ENCODE measurements around the gene KRTAP16-1. TPM values are rescaled to one million over a fixed set of nuclear protein-coding genes. Genes with fewer than 3 reads are reported as not detected.
A peak's percentile ranks its signal among the peaks of the same experiment; 100 is the strongest.
"Not testable (repeated sequence)": the region's sequence is repeated elsewhere in the genome, so short reads cannot be mapped to it uniquely, and the experiment has no call there.

KRTAP16-1 gene
- total RNA-seq (2022) (not detected in 2 replicates), Bru-seq, nascent RNA (not detected), BruChase-seq, experiment 1, labeled RNA remaining after a 6-hour chase (not detected), BruChase-seq, experiment 2, labeled RNA remaining after a 2-hour chase (not detected)
- long read RNA-seq: 0 reads

GRCh38 chr17:41308918-41309359 is at the start of gene KRTAP16-1:
Gene KRTAP16-1 (minus strand): TSS chr17:41309309. CDS start chr17:41309253, 56 bp downstream.
- no peak for DNase-seq (ENCODE audit: unreplicated experiment)
- ChIA-PET POLR2A (interaction anchor here (0.6 to 0.7 kb wide), 3 partner anchors 239 to 662 kb away, joined by 3 to 5 read pairs (median 3); no protein-coding TSS in a partner anchor), CTCF (no interaction called here)
- TF ChIP-seq CTCF (IDR thresholded peaks at IDR 0.05; ENCODE audit: unreplicated experiment): no peak
- Mint-ChIP-seq H3K4me3 (ENCODE audit: unreplicated experiment) (no peak within 1 kb of the TSS), H3K9me3 (ENCODE audit: unreplicated experiment) (no peaks in the 10 kb centered on the region), H3K27ac (ENCODE audit: low read depth, unreplicated experiment) (no peak within 1 kb of the TSS), H3K27me3 (ENCODE audit: insufficient read depth, unreplicated experiment) (peaks cover 46% of the 10 kb centered on the region), H3K36me3 (ENCODE audit: insufficient read depth, unreplicated experiment) (no peaks in the 10 kb centered on the region), H3K4me1 (ENCODE audit: insufficient read depth, unreplicated experiment) (no peaks in the 10 kb centered on the region)
- BruUV-seq (replicated peaks): no TSS peak
- intact Hi-C loops (cut with micrococcal nuclease): no loop called here

- ChIA-PET POLR2A (interaction anchor here (2.1 kb wide), 1 partner anchor 14 kb away, joined by 5 read pairs; no protein-coding TSS in a partner anchor), CTCF (no interaction called here)
- Mint-ChIP-seq H3K27ac (ENCODE audit: low read depth, unreplicated experiment) (no peak overlapping the region), H3K27me3 (ENCODE audit: insufficient read depth, unreplicated experiment) (peaks cover 30% of the 10 kb centered on the region), H3K4me1 (ENCODE audit: insufficient read depth, unreplicated experiment) (no peaks in the 10 kb centered on the region), H3K9me3 (ENCODE audit: unreplicated experiment) (no peaks in the 10 kb centered on the region), H3K36me3 (ENCODE audit: insufficient read depth, unreplicated experiment) (no peaks in the 10 kb centered on the region), H3K4me3 (ENCODE audit: unreplicated experiment) (no peak overlapping the region)
- TF ChIP-seq CTCF (IDR thresholded peaks at IDR 0.05; ENCODE audit: unreplicated experiment): no peak
- intact Hi-C loops (cut with micrococcal nuclease): no loop called here
- BruUV-seq (replicated peaks): no TSS peak
- DNase-seq (ENCODE audit: unreplicated experiment): no peak
Measured at GRCh38 chr17:41354536-41354935, 45.4 kb upstream of the KRTAP16-1 start.

- intact Hi-C loops (cut with micrococcal nuclease): no loop called here
- TF ChIP-seq CTCF (IDR thresholded peaks at IDR 0.05; ENCODE audit: unreplicated experiment): no peak
Measured at GRCh38 chr17:41352597-41353366, 43.7 kb upstream of the KRTAP16-1 start.

GRCh38 chr17:41351177-41351576 is 42.1 kb upstream of the KRTAP16-1 start:
- DNase-seq (ENCODE audit: unreplicated experiment): no peak
- intact Hi-C loops (cut with micrococcal nuclease): no loop called here
- Mint-ChIP-seq H3K27me3 (ENCODE audit: insufficient read depth, unreplicated experiment) (peaks cover 24% of the 10 kb centered on the region), H3K4me1 (ENCODE audit: insufficient read depth, unreplicated experiment) (no peaks in the 10 kb centered on the region), H3K4me3 (ENCODE audit: unreplicated experiment) (no peak overlapping the region), H3K27ac (ENCODE audit: low read depth, unreplicated experiment) (no peak overlapping the region), H3K9me3 (ENCODE audit: unreplicated experiment) (no peaks in the 10 kb centered on the region), H3K36me3 (ENCODE audit: insufficient read depth, unreplicated experiment) (no peaks in the 10 kb centered on the region)
- TF ChIP-seq CTCF (IDR thresholded peaks at IDR 0.05; ENCODE audit: unreplicated experiment): no peak
- ChIA-PET POLR2A (interaction anchor here (0.6 kb wide), 1 partner anchor 367 kb away, joined by 3 read pairs; the partner anchor contains the start of gene KRT40), CTCF (interaction anchor here (0.5 to 1.7 kb wide), 2 partner anchors 22 to 857 kb away, joined by 3 to 4 read pairs; no protein-coding TSS in a partner anchor)
- BruUV-seq (replicated peaks): no TSS peak

More at GRCh38 chr17:41352597-41353366, 43.7 kb upstream of the KRTAP16-1 start:
- BruUV-seq (replicated peaks): no TSS peak
- Mint-ChIP-seq H3K27me3 (ENCODE audit: insufficient read depth, unreplicated experiment) (peaks cover 24% of the 10 kb centered on the region), H3K36me3 (ENCODE audit: insufficient read depth, unreplicated experiment) (no peaks in the 10 kb centered on the region), H3K27ac (ENCODE audit: low read depth, unreplicated experiment) (no peak overlapping the region), H3K9me3 (ENCODE audit: unreplicated experiment) (no peaks in the 10 kb centered on the region), H3K4me1 (ENCODE audit: insufficient read depth, unreplicated experiment) (no peaks in the 10 kb centered on the region), H3K4me3 (ENCODE audit: unreplicated experiment) (no peak overlapping the region)
- ChIA-PET POLR2A (interaction anchor here (0.8 kb wide), 1 partner anchor 23 kb away, joined by 3 read pairs; no protein-coding TSS in a partner anchor), CTCF (interaction anchor here (1.7 kb wide), 1 partner anchor 24 kb away, joined by 4 read pairs; no protein-coding TSS in a partner anchor)
- DNase-seq (ENCODE audit: unreplicated experiment): peak; percentile 4

- POLR2A ChIA-PET; intact Hi-C loops (cut with micrococcal nuclease); H3K36me3 Mint-ChIP-seq (ENCODE audit: insufficient read depth, unreplicated experiment); H3K4me3 Mint-ChIP-seq (ENCODE audit: unreplicated experiment); BruUV-seq (replicated peaks); H3K27ac Mint-ChIP-seq (ENCODE audit: low read depth, unreplicated experiment); DNase-seq (ENCODE audit: unreplicated experiment); H3K4me1 Mint-ChIP-seq (ENCODE audit: insufficient read depth, unreplicated experiment); H3K9me3 Mint-ChIP-seq (ENCODE audit: unreplicated experiment): not testable (repeated sequence)
- CTCF ChIA-PET: interaction anchor here (0.6 to 1.9 kb wide), 2 partner anchors 198 to 355 kb away, joined by 3 to 4 read pairs; no protein-coding TSS in a partner anchor
- peaks cover 24% of the 10 kb centered on the region for H3K27me3 Mint-ChIP-seq (ENCODE audit: insufficient read depth, unreplicated experiment)
Measured at GRCh38 chr17:41350381-41350878, 41.3 kb upstream of the KRTAP16-1 start, which contains the start of gene KRT33A. Gene KRT33A (minus strand): TSS chr17:41350828. CDS start chr17:41350767, 61 bp downstream.
